Fibroblast of skin of right biceps (primary cell): Measurements from ENCODE around the gene GAS6.
A peak's percentile ranks its signal among the peaks of the same experiment; 100 is the strongest.
"Not testable (repeated sequence)": the region's sequence is repeated elsewhere in the genome, so short reads cannot be mapped to it uniquely, and the experiment has no call there.

Experiments used
- DNase-seq: peaks from one replicate; pipeline ENCODE4 v3.0.0-alpha.2; 2013

Gene GAS6

GRCh38 chr13:113804703-113805430 lies 59.0 kb downstream of the GAS6 start:
- DNase-seq, result no peak

GRCh38 chr13:113804017-113804702 lies 59.7 kb downstream of the GAS6 start:
- peak; percentile 54 for DNase-seq

- DNase-seq, result no peak
Measured at GRCh38 chr13:113803409-113804016, 60.4 kb downstream of the GAS6 start.

GRCh38 chr13:113802761-113803160 lies 61.1 kb downstream of the GAS6 start:
- no peak for DNase-seq

GRCh38 chr13:113802090-113802531 lies 61.8 kb downstream of the GAS6 start:
- peak; percentile 79 for DNase-seq

- DNase-seq, result no peak
Measured at GRCh38 chr13:113801289-113801961, 62.5 kb downstream of the GAS6 start.

- DNase-seq, result no peak
Measured at GRCh38 chr13:113800576-113800926, 63.3 kb downstream of the GAS6 start.

GRCh38 chr13:113798200-113798811 lies 65.6 kb downstream of the GAS6 start:
- no peak for DNase-seq

- DNase-seq, result no peak
Measured at GRCh38 chr13:113796964-113797676, 66.8 kb downstream of the GAS6 start.

- DNase-seq, result no peak
Measured at GRCh38 chr13:113796211-113796963, 67.5 kb downstream of the GAS6 start.

- not testable (repeated sequence) for DNase-seq
Measured at GRCh38 chr13:113795362-113795761, 68.5 kb downstream of the GAS6 start.

- no peak for DNase-seq
Measured at GRCh38 chr13:113794764-113795173, 69.1 kb downstream of the GAS6 start.

- no peak for DNase-seq
Measured at GRCh38 chr13:113794086-113794485, 69.8 kb downstream of the GAS6 start.

GRCh38 chr13:113793718-113794085 lies 70.2 kb downstream of the GAS6 start:
- DNase-seq, result no peak

GRCh38 chr13:113792886-113793717 lies 70.8 kb downstream of the GAS6 start:
- no peak for DNase-seq

GRCh38 chr13:113792236-113792770 lies 71.6 kb downstream of the GAS6 start:
- DNase-seq, result no peak

- DNase-seq, result no peak
Measured at GRCh38 chr13:113791761-113792160, 72.1 kb downstream of the GAS6 start.

GRCh38 chr13:113791226-113791625 lies 72.7 kb downstream of the GAS6 start:
- no peak for DNase-seq

- not testable (repeated sequence) for DNase-seq
Measured at GRCh38 chr13:113789931-113790330, 73.9 kb downstream of the GAS6 start.

- DNase-seq, result no peak
Measured at GRCh38 chr13:113789167-113789566, 74.7 kb downstream of the GAS6 start.
